ENCODE data around the gene USP10. TPM values are rescaled to one million over a fixed set of nuclear protein-coding genes. Genes with fewer than 3 reads are reported as not detected.

USP10 gene
- total RNA-seq, 1 experiment from 2014 or later, result 203 TPM

DNA sequence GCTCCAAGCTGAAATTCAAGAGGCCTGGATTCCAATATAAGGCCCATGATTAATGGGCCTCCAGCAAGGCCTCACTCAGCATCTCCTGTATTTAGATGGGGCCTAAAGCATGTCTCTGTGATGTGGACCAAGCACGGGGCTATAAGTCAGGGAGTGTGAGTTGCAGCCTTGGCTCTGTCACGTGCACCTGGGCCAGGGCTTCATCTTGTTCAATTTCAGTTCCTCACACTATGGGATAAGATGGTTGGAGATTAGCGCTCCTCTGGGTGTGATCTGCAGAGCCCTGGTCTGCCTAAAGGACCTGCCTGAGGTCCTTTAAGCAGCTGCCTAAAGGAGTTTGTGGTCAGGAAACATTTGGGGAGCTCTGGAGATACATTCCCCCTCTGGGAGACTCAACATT, 26.2 kb upstream of the USP10 start:
- no peak overlapping the region for H4K5ac ChIP-seq (ENCODE audit: insufficient read length, low read depth, low read length)
- H3K27me3 ChIP-seq (ENCODE audit: insufficient read depth, low read length), result no peaks in the 10 kb centered on the region
- no peak overlapping the region for H3K4me3 Mint-ChIP-seq
- H2BK5ac ChIP-seq (ENCODE audit: insufficient read length, low read length), result no peak overlapping the region
- no peak for DNase-seq
- peaks cover 8% of the 10 kb centered on the region; the same call in 1 of the 2 replicates for H3K4me1 ChIP-seq (ENCODE audit: insufficient read depth, low read length)
- peaks cover 8% of the 10 kb centered on the region for H3K27me3 Mint-ChIP-seq (ENCODE audit: low read depth)
- no peaks in the 10 kb centered on the region for H3K36me3 Mint-ChIP-seq (ENCODE audit: insufficient read depth in 1 of 3, low read depth in 3 of 3)
- peaks cover 14 to 16% of the 10 kb centered on the region in 2 experiments for H3K4me1 Mint-ChIP-seq
- H4K20me1 ChIP-seq (ENCODE audit: control insufficient read depth, insufficient read depth, insufficient read length), result no peaks in the 10 kb centered on the region
- no peaks in the 10 kb centered on the region for H3K79me2 ChIP-seq (ENCODE audit: insufficient read depth, low read length)
- H3K23me2 ChIP-seq (ENCODE audit: insufficient read length, low read depth, low read length, poor library complexity, severe bottlenecking), result no peaks in the 10 kb centered on the region
- no peak overlapping the region for H3K27ac Mint-ChIP-seq
- H3K9me3 Mint-ChIP-seq, result peaks cover 0 to 3% of the 10 kb centered on the region in 2 experiments; a peak in 1 of 5 replicates
- no CpG with 5 or more reads among the region's 3 CpGs for WGBS (ENCODE audit: extremely low coverage, insufficient read length, low lambda C conversion rate)
- no peak overlapping the region for H3K56ac ChIP-seq (ENCODE audit: insufficient read length, low read depth, low read length)
- H3K27ac ChIP-seq (ENCODE audit: insufficient read length, low read depth, low read length), result no peak overlapping the region
- H3K9ac ChIP-seq (ENCODE audit: extremely low read depth, insufficient read length, low read length), result no peak overlapping the region
- H2BK12ac ChIP-seq (ENCODE audit: insufficient read length, low read depth, low read length), result no peak overlapping the region
- H2BK15ac ChIP-seq (ENCODE audit: low read depth, low read length), result no peak overlapping the region
- H3K4me2 ChIP-seq (ENCODE audit: insufficient read depth, insufficient read length, low read length), result no peak overlapping the region
- no peak overlapping the region for H2AFZ ChIP-seq (ENCODE audit: low read length)
- no peak overlapping the region for H3K18ac ChIP-seq (ENCODE audit: insufficient read length, low read depth, low read length)
- no peaks in the 10 kb centered on the region for H3K79me1 ChIP-seq (ENCODE audit: insufficient read depth, low read depth, low read length, poor library complexity, severe bottlenecking)
- no peak overlapping the region for H4K8ac ChIP-seq (replicated peaks; ENCODE audit: insufficient read length, low read depth, low read length)
- no peak overlapping the region for H3T11ph ChIP-seq (ENCODE audit: low read length)
- TF ChIP-seq, protein P1, sequence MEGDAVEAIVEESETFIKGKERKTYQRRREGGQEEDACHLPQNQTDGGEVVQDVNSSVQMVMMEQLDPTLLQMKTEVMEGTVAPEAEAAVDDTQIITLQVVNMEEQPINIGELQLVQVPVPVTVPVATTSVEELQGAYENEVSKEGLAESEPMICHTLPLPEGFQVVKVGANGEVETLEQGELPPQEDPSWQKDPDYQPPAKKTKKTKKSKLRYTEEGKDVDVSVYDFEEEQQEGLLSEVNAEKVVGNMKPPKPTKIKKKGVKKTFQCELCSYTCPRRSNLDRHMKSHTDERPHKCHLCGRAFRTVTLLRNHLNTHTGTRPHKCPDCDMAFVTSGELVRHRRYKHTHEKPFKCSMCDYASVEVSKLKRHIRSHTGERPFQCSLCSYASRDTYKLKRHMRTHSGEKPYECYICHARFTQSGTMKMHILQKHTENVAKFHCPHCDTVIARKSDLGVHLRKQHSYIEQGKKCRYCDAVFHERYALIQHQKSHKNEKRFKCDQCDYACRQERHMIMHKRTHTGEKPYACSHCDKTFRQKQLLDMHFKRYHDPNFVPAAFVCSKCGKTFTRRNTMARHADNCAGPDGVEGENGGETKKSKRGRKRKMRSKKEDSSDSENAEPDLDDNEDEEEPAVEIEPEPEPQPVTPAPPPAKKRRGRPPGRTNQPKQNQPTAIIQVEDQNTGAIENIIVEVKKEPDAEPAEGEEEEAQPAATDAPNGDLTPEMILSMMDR (conservative IDR thresholded peaks at IDR 0.05), result no peak
- no peak overlapping the region for H4K91ac ChIP-seq (ENCODE audit: insufficient read length, low read depth, low read length)
- H2BK20ac ChIP-seq (ENCODE audit: low read depth, low read length, poor library complexity, severe bottlenecking), result no peak overlapping the region
- H2BK120ac ChIP-seq (ENCODE audit: low read depth, low read length, poor library complexity, severe bottlenecking), result no peak overlapping the region
- H3K14ac ChIP-seq (ENCODE audit: insufficient read depth, low read length), result no peak overlapping the region
- H3K4ac ChIP-seq (ENCODE audit: low read depth, low read length), result no peak overlapping the region
- H2AK5ac ChIP-seq (ENCODE audit: insufficient read length, low read length), result no peak overlapping the region
- H3K23ac ChIP-seq (ENCODE audit: insufficient read length, low read depth, low read length), result no peak overlapping the region
- no peaks in the 10 kb centered on the region for H3K9me3 ChIP-seq (ENCODE audit: control insufficient read depth, low read depth, low read length)

Data from H9 (cell line).